GM21723 (cell line): Measurements from ENCODE around the gene CEP63.

ENCODE experiments used
- ATAC-seq: cut with Tn5 transposase; IDR thresholded peaks from one replicate; pipeline ENCODE4 v1.9.1; 2021; ENCODE audit warnings: mild to moderate bottlenecking, moderate library complexity; ENCODE audit not compliant: unreplicated experiment

The CEP63 gene

GRCh38 chr3:134606033-134607025, 120.5 kb downstream of the CEP63 start:
- no peak for ATAC-seq

- ATAC-seq: no peak
Observed at GRCh38 chr3:134607054-134608022, 121.5 kb downstream of the CEP63 start.

GRCh38 chr3:134608023-134608770, 122.3 kb downstream of the CEP63 start:
- ATAC-seq: no peak

- no peak for ATAC-seq
Observed at GRCh38 chr3:134608771-134609435, 123.0 kb downstream of the CEP63 start.

GRCh38 chr3:134609821-134610431, 124.1 kb downstream of the CEP63 start:
- ATAC-seq: no peak

- ATAC-seq: no peak
Observed at GRCh38 chr3:134610432-134611385, 124.9 kb downstream of the CEP63 start.

- no peak for ATAC-seq
Observed at GRCh38 chr3:134611516-134611915, 125.7 kb downstream of the CEP63 start.

- no peak for ATAC-seq
Observed at GRCh38 chr3:134613006-134613520, 127.2 kb downstream of the CEP63 start.

- no peak for ATAC-seq
Observed at GRCh38 chr3:134614955-134615354, 129.1 kb downstream of the CEP63 start.

GRCh38 chr3:134615743-134616142, 129.9 kb downstream of the CEP63 start:
- ATAC-seq: no peak

- ATAC-seq: no peak
Observed at GRCh38 chr3:134617608-134618477, 132.0 kb downstream of the CEP63 start.

GRCh38 chr3:134618478-134619300, 132.8 kb downstream of the CEP63 start:
- ATAC-seq: no peak

GRCh38 chr3:134619301-134619615, 133.4 kb downstream of the CEP63 start:
- ATAC-seq: no peak

- ATAC-seq: no peak
Observed at GRCh38 chr3:134619884-134620445, 134.1 kb downstream of the CEP63 start.

GRCh38 chr3:134620476-134621115, 134.7 kb downstream of the CEP63 start:
- ATAC-seq: no peak

- no peak for ATAC-seq
Observed at GRCh38 chr3:134621854-134622253, 136.0 kb downstream of the CEP63 start.
